WTC11 (cell line): ENCODE measurements around the gene FOXRED1. TPM values are rescaled to one million over a fixed set of nuclear protein-coding genes. Genes with fewer than 3 reads are reported as not detected.

Source experiments
- ATAC-seq: fragments of 200-7000 bp; cut with Tn5 transposase; 2 replicates; pipeline ENCODE4 v1.10.0; 2021; ENCODE audit warnings: mild to moderate bottlenecking, moderate library complexity
- CTCF ChIA-PET: fragments of 300-600 bp; sonication (Branson Sonifier 250); formaldehyde crosslinking; loops from one replicate; lab custom pipeline; 2021; ENCODE audit warnings: antibody characterized with exemption; lab: Charles Lee
- POLR2A ChIA-PET: fragments of 350-600 bp; sonication (Branson Sonifier 250); formaldehyde crosslinking; loops from one replicate; lab custom pipeline; 2021; ENCODE audit warnings: antibody characterized with exemption; lab: Charles Lee
- DNase-seq: peaks from one replicate; pipeline ENCODE4 v3.0.0; 2021; ENCODE audit warnings: low spot score
- H3K27ac Mint-ChIP-seq: 2 replicates; pipeline ENCODE4 v1.8.0; 2021; ENCODE audit warnings: mixed read lengths
- H3K27me3 Mint-ChIP-seq: 2 replicates; pipeline ENCODE4 v1.8.0; 2021; ENCODE audit warnings: low read depth, mild to moderate bottlenecking, moderate library complexity, mixed read lengths
- H3K36me3 Mint-ChIP-seq: 2 replicates; pipeline ENCODE4 v1.8.0; 2021; ENCODE audit warnings: mixed read lengths
- H3K4me1 Mint-ChIP-seq: 2 replicates; pipeline ENCODE4 v1.8.0; 2022; ENCODE audit warnings: mixed read lengths
- H3K4me3 Mint-ChIP-seq: 2 replicates; pipeline ENCODE4 v1.8.0; 2021; ENCODE audit warnings: mild to moderate bottlenecking, moderate library complexity, mixed read lengths
- H3K9me3 Mint-ChIP-seq: 2 replicates; pipeline ENCODE4 v1.8.0; 2021; ENCODE audit warnings: mixed read lengths
- ATF6 ChIP-seq: sonication (generic); formaldehyde crosslinking; IDR thresholded peaks from 2 replicates; pipeline ENCODE4 v1.8.1; 2023; ENCODE audit warnings: mild to moderate bottlenecking, missing genetic modification reagents
- ERG ChIP-seq: fragments of 250-450 bp; sonication (Bioruptor Pico); IDR thresholded peaks from 2 replicates; pipeline ENCODE4 v1.8.0; 2021; ENCODE audit warnings: mild to moderate bottlenecking
- FOXP4 ChIP-seq: sonication (generic); formaldehyde crosslinking; IDR thresholded peaks from 2 replicates; pipeline ENCODE4 v1.8.0; 2022; ENCODE audit warnings: mild to moderate bottlenecking, missing genetic modification reagents
- GTF2I ChIP-seq: fragments of 250-450 bp; sonication (Bioruptor Pico); conservative IDR thresholded peaks from 2 replicates; pipeline ENCODE4 v1.4.0; 2021; ENCODE audit warnings: mild to moderate bottlenecking
- MYBL2 ChIP-seq: sonication (generic); formaldehyde crosslinking; IDR thresholded peaks from 2 replicates; pipeline ENCODE4 v1.8.1; 2023; ENCODE audit warnings: mild to moderate bottlenecking, moderate library complexity, missing genetic modification reagents
- NR3C1 ChIP-seq: sonication (generic); formaldehyde crosslinking; conservative IDR thresholded peaks from 2 replicates; pipeline ENCODE4 v1.8.1; 2023; ENCODE audit warnings: low read depth, mild to moderate bottlenecking, missing genetic modification reagents
- RELA ChIP-seq: sonication (generic); formaldehyde crosslinking; IDR thresholded peaks from 2 replicates; pipeline ENCODE4 v1.8.1; 2022; ENCODE audit warnings: missing genetic modification reagents, mild to moderate bottlenecking, borderline replicate concordance
- SOX15 ChIP-seq: fragments of 250-450 bp; sonication (Bioruptor Pico); IDR thresholded peaks from 2 replicates; pipeline ENCODE4 v1.9.0; 2021; ENCODE audit warnings: mild to moderate bottlenecking
- TCF7 ChIP-seq: sonication (generic); formaldehyde crosslinking; IDR thresholded peaks from 2 replicates; pipeline ENCODE4 v1.8.0; 2022; ENCODE audit warnings: mild to moderate bottlenecking, low read depth, missing genetic modification reagents, moderate library complexity
- TEAD4 ChIP-seq: sonication (generic); formaldehyde crosslinking; IDR thresholded peaks from 2 replicates; pipeline ENCODE4 v1.8.0; 2022; ENCODE audit warnings: mild to moderate bottlenecking, missing genetic modification reagents
- TP53 ChIP-seq: sonication (generic); formaldehyde crosslinking; IDR thresholded peaks from 2 replicates; pipeline ENCODE4 v1.8.1; 2023; ENCODE audit warnings: mild to moderate bottlenecking, missing genetic modification reagents
- ZBTB21 ChIP-seq: sonication (generic); formaldehyde crosslinking; IDR thresholded peaks from 2 replicates; pipeline ENCODE4 v1.8.1; 2023; ENCODE audit warnings: mild to moderate bottlenecking, missing genetic modification reagents, borderline replicate concordance
- ZNF416 ChIP-seq: fragments of 250-450 bp; sonication (Bioruptor Pico); IDR thresholded peaks from 2 replicates; pipeline ENCODE4 v1.9.0; 2021; ENCODE audit warnings: mild to moderate bottlenecking, inconsistent platforms
- total RNA-seq: library from RNA; stranded (reverse); gene quantifications from 3 replicates; pipeline ENCODE4 v1.2.3, GENCODE V29; 2021
- TF ChIP-seq, protein P1 (sequence below): fragments of 250-450 bp; sonication (Bioruptor Pico); IDR thresholded peaks from 2 replicates; pipeline ENCODE4 v1.9.0; 2021; ENCODE audit warnings: mild to moderate bottlenecking
- TF ChIP-seq, protein P2 (sequence below): sonication (generic); formaldehyde crosslinking; conservative IDR thresholded peaks from 2 replicates; pipeline ENCODE4 v1.8.1; 2022; ENCODE audit warnings: mild to moderate bottlenecking, missing genetic modification reagents
- TF ChIP-seq, protein P3 (sequence below): fragments of 250-450 bp; sonication (Bioruptor Pico); conservative IDR thresholded peaks from 2 replicates; pipeline ENCODE4 v1.9.0; 2021; ENCODE audit warnings: mild to moderate bottlenecking
- TF ChIP-seq, protein P4 (sequence below): sonication (generic); formaldehyde crosslinking; IDR thresholded peaks from 2 replicates; pipeline ENCODE4 v1.8.1; 2023; ENCODE audit warnings: mild to moderate bottlenecking, moderate library complexity, missing genetic modification reagents
- TF ChIP-seq, protein P5 (sequence below): sonication (generic); formaldehyde crosslinking; IDR thresholded peaks from 2 replicates; pipeline ENCODE4 v1.8.1; 2022; ENCODE audit warnings: mild to moderate bottlenecking, moderate library complexity, missing genetic modification reagents

FOXRED1 gene
- total RNA-seq, 1 experiment from 2014 or later, result 61.9 TPM

DNA sequence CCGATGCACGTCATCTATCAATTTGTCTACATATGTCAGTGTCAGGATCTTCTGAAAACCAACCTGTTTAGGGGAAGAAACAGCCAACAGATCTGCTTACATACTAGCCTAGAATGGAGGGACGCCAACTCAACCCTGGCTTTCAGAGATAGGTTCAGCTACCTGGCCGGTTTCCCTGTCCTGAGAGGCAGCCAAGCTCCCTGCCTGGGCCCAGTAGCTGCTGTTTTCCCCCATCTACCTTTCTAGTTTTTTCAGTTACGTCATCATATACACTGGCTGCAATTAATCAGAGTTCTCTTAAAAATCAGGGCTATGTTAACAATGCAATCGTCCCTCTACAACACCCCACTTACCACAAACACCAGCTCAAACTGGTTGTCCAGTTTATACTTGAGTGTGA lies 1.3 kb upstream of the FOXRED1 start (continued):
- no peak for TF ChIP-seq SOX15 (CRISPR knock-in tag)
- TF ChIP-seq FOXP4, result no peak
- TF ChIP-seq, protein P1, sequence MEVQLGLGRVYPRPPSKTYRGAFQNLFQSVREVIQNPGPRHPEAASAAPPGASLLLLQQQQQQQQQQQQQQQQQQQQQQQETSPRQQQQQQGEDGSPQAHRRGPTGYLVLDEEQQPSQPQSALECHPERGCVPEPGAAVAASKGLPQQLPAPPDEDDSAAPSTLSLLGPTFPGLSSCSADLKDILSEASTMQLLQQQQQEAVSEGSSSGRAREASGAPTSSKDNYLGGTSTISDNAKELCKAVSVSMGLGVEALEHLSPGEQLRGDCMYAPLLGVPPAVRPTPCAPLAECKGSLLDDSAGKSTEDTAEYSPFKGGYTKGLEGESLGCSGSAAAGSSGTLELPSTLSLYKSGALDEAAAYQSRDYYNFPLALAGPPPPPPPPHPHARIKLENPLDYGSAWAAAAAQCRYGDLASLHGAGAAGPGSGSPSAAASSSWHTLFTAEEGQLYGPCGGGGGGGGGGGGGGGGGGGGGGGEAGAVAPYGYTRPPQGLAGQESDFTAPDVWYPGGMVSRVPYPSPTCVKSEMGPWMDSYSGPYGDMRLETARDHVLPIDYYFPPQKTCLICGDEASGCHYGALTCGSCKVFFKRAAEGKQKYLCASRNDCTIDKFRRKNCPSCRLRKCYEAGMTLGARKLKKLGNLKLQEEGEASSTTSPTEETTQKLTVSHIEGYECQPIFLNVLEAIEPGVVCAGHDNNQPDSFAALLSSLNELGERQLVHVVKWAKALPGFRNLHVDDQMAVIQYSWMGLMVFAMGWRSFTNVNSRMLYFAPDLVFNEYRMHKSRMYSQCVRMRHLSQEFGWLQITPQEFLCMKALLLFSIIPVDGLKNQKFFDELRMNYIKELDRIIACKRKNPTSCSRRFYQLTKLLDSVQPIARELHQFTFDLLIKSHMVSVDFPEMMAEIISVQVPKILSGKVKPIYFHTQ (CRISPR knock-in tag), result no peak
- TF ChIP-seq, all 79 proteins: peak for 0

DNA sequence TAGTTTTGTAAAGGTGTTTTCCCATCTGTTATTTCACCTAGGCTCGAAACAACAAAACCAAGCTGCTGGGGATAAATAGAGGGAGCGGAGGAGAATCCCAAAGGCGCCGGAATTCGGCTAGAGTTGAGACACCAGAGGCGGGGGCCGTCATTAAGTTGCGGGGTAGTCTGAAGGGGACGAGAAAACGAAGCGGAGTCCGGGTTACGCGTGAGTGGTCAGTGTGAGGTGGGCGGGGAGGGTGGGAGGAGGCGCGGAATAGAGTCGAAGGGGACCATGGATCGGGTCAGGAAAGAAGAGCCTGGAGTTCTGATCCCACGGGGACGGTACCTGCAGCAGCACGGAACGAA lies 620 bp upstream of the FOXRED1 start:
- Mint-ChIP-seq H3K27ac (peak overlapping the region; percentile 99), H3K27me3 (no peaks in the 10 kb centered on the region), H3K4me3 (peak overlapping the region; percentile 87), H3K36me3 (peaks cover 61% of the 10 kb centered on the region), H3K4me1 (peaks cover 15% of the 10 kb centered on the region), H3K9me3 (no peaks in the 10 kb centered on the region)
- ChIA-PET POLR2A (interaction anchor here (0.6 to 1.0 kb wide), 3 partner anchors 13 to 702 kb away, joined by 3 to 4 read pairs (median 3); no protein-coding TSS in a partner anchor), CTCF (interaction anchor here (0.9 to 1.4 kb wide), 2 partner anchors 42 to 207 kb away, joined by 3 read pairs; no protein-coding TSS in a partner anchor)
- TF ChIP-seq, protein P2, sequence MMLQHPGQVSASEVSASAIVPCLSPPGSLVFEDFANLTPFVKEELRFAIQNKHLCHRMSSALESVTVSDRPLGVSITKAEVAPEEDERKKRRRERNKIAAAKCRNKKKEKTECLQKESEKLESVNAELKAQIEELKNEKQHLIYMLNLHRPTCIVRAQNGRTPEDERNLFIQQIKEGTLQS (CRISPR knock-in tag), result no peak
- 0 out of 2 replicates have a peak, but pooled peaks have one; percentile 26 for TF ChIP-seq ERG (CRISPR knock-in tag)
- TF ChIP-seq ZNF416 (CRISPR knock-in tag), result no peak
- TF ChIP-seq, protein P3, sequence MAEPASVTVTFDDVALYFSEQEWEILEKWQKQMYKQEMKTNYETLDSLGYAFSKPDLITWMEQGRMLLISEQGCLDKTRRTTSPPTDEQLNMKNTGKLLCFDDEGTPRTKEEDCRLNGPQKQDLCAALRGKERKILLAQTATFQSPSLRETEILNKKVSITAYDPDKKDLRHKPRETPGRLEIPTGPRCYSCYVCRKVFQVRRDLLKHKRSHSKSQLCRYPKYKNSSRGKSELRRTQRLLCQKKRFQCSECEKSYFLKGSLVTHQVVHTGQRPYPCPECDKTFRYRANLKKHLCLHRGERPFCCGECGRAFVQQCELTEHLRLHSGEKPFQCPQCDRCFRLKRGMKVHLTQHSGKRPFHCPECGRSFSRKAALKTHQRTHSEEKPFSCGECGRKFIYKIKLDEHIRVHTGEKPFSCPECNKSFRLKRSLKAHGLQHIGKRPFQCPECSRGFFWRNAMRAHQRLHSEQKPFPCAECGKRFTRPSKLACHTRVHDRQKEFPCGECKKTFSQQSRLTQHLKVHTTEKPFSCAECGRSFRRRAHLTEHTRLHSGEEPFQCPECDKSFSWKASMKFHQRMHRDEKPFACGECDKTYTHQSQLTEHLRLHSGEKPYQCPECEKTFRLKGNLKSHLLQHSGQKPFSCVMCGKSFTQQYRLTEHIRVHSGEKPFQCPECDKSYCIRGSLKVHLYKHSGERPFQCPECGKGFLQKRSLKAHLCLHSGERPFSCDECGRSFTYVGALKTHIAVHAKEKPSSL, result no peak
- ATAC-seq, result peak; percentile 10
- no peak for DNase-seq

- Mint-ChIP-seq H3K9me3 (no peaks in the 10 kb centered on the region), H3K27ac (0 out of 2 replicates have a peak overlapping the region, but pooled peaks have one; percentile 68), H3K27me3 (peaks cover 19% of the 10 kb centered on the region), H3K4me3 (no peak overlapping the region), H3K4me1 (peaks cover 9% of the 10 kb centered on the region; the same call in 1 of the 2 replicates), H3K36me3 (peaks cover 53% of the 10 kb centered on the region)
- ChIA-PET POLR2A (no interaction called here), CTCF (no interaction called here)
- no peak for DNase-seq
- no peak for ATAC-seq
- TF ChIP-seq TCF7 (CRISPR knock-in tag), result no peak
- no peak for TF ChIP-seq TEAD4 (CRISPR knock-in tag)
- no peak for TF ChIP-seq TP53
- TF ChIP-seq, protein P4, sequence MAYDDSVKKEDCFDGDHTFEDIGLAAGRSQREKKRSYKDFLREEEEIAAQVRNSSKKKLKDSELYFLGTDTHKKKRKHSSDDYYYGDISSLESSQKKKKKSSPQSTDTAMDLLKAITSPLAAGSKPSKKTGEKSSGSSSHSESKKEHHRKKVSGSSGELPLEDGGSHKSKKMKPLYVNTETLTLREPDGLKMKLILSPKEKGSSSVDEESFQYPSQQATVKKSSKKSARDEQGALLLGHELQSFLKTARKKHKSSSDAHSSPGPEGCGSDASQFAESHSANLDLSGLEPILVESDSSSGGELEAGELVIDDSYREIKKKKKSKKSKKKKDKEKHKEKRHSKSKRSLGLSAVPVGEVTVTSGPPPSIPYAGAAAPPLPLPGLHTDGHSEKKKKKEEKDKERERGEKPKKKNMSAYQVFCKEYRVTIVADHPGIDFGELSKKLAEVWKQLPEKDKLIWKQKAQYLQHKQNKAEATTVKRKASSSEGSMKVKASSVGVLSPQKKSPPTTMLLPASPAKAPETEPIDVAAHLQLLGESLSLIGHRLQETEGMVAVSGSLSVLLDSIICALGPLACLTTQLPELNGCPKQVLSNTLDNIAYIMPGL (CRISPR knock-in tag), result no peak
- TF ChIP-seq ZBTB21 (CRISPR knock-in tag), result no peak
- TF ChIP-seq GTF2I (CRISPR knock-in tag), result no peak
- TF ChIP-seq ATF6, result no peak
- no peak for TF ChIP-seq RELA (CRISPR knock-in tag)
- no peak for TF ChIP-seq NR3C1 (CRISPR knock-in tag)
- TF ChIP-seq MYBL2, result no peak
- TF ChIP-seq, protein P5, sequence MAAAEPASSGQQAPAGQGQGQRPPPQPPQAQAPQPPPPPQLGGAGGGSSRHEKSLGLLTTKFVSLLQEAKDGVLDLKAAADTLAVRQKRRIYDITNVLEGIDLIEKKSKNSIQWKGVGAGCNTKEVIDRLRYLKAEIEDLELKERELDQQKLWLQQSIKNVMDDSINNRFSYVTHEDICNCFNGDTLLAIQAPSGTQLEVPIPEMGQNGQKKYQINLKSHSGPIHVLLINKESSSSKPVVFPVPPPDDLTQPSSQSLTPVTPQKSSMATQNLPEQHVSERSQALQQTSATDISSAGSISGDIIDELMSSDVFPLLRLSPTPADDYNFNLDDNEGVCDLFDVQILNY (CRISPR knock-in tag), result no peak
Measured at GRCh38 chr11:126277322-126277721, 8.4 kb downstream of the FOXRED1 start.
